GM10266 (cell line): ENCODE data around the gene FGG.
"Not testable (repeated sequence)": the region's sequence is repeated elsewhere in the genome, so short reads cannot be mapped to it uniquely, and the experiment has no call there.

Experiments
- DNase-seq: peaks from one replicate; pipeline ENCODE4 v3.0.0; 2012; ENCODE audit errors: extremely low spot score
- TF ChIP-seq, protein P1 (sequence below): IDR thresholded peaks from 2 replicates; pipeline ENCODE4 v1.5.1; 2012; ENCODE audit warnings: mild to moderate bottlenecking, low read depth; ENCODE audit not compliant: control insufficient read depth, insufficient read depth; ENCODE audit errors: missing control alignments

Gene FGG

DNA sequence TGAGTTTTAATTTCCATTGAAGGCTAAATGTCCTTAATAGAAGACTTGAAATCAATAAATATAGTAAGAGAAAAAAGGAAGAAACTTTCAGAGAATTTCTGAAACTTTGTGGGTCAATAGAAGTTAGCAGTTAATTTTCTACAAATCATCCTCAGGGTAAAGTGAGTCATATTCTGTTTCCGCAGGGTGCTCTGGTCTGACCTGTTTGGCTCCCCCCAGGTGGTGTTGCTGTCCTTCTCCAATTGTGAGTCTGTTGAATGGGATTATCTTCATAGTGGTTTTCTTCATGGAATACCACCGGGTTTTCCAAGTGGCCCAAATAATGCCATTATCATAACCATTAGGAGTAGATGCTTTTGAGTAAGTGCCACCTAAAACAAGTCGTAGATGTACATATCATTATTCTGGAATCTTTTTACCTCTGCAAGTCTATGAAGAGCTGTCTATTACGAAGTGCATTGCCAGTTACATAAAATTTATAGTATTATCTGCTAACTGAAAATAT lies 7.7 kb downstream of the FGG start:
- no peak for DNase-seq
- TF ChIP-seq, protein P1, sequence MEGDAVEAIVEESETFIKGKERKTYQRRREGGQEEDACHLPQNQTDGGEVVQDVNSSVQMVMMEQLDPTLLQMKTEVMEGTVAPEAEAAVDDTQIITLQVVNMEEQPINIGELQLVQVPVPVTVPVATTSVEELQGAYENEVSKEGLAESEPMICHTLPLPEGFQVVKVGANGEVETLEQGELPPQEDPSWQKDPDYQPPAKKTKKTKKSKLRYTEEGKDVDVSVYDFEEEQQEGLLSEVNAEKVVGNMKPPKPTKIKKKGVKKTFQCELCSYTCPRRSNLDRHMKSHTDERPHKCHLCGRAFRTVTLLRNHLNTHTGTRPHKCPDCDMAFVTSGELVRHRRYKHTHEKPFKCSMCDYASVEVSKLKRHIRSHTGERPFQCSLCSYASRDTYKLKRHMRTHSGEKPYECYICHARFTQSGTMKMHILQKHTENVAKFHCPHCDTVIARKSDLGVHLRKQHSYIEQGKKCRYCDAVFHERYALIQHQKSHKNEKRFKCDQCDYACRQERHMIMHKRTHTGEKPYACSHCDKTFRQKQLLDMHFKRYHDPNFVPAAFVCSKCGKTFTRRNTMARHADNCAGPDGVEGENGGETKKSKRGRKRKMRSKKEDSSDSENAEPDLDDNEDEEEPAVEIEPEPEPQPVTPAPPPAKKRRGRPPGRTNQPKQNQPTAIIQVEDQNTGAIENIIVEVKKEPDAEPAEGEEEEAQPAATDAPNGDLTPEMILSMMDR, result no peak

DNA sequence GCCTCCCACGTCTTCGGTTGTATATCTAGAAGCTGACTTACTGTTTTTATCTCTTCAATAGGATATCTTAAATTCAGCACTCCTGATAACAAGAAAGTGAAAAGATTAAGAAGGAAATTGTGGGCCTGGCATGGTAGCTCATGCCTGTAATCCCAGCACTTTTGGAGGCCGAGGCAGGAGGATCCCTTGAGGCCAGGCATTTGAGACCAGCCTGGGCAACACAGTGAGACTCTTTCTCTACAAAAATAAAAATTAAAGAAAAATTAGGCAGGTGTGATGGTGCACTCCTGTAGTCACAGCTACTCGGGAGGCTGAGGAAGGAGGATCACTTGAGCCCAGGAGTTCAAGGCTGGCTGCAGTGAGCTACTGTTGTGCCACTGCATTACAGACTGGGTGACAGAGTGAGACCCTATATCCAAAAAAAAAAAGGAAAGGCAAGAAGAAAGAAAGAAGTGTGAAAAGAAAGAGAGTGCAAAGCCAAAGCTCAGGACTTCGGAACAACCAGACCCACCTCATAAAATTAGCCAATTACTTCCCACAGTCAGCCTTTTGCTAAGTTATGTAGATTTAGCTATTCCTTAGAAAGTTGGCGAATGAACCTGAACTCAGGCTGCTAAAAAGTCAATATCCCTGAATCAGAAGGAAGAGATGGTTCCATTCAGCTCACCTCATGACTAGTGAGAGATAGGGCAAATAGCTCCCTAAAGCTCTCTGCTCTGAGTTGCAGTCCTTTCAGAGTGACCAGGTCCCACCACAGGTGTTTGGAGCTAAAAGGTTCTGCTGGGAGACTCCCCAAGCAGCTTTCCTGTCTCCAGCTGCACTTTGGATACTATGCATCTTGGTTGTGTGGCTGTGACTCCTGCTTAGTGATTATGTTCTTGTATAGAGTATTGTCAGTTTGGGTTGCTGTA lies 9.2 kb downstream of the FGG start:
- DNase-seq, result no peak
- TF ChIP-seq, protein P1, result no peak

DNA sequence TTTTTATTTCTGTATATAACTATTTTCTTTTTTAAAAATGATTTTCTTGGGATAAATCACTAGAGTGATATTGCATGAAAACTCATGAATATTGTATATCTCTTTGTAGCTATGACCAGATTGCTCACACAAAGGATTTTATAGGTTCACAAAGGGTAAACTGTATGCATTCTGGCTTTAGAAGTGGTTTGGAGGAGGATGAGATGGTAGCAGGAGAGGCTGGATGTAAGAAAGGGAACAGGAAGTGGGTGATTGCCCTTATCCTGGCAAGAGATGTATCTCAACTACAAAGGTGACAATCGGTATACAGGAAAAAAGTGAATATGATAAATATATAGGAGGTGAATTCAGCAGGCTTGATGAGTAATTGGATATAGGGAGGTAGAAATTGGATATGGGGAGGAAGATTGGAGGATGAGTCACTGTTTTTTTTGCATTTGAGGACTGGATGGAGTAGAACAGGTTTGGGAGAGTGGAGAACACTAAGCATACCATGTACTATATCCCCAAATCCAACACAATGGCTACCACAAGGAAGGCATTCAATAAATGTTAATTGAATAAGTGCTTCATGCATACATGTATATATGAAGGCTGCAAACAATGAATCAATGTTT lies 9.9 kb downstream of the FGG start:
- TF ChIP-seq, protein P1, result no peak
- DNase-seq, result no peak

DNA sequence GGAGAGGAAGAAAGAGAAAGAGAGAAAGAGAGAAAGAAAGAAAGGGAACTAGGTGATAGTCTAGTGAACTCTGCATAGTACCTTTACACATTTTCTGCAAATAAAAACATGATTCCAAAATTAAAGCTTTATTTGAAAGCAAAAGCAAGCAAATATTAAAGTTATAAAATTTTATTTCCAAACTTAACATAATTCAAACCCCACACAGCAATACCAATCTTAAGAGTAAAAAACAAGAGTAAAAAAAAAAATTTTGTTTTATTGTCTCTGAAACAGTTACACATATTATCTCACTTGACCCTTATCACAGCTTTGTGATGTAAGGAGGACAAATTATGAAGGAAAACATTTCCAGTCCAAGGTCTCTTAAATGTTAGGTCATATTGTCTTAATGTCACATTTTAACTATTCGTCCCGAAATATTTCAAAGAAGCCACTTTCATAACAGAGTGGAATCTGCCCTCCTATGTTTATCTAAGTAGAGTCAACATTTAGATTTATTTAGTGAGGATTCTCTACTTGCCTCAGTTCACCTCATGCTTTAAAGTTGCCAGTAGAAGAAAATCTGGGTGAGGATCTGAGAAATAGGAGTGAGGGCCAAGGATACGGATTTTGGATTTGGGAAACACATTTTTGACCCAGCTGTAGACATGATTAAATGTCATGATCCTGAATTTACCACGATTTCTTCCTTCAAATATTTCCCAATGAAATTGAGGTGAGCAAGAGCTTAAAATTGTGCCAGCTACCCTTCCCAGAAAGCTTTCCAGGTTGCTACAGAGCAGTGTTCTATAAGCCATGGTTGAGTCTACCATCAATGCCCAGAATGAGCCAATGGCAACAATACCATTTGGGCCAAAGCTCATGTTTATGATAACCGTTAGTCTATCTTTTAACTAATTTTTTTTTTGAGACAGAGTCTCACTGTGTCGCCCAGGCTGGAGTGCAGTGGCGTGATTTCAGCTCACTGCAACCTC lies 14.4 kb downstream of the FGG start:
- no peak for DNase-seq
- TF ChIP-seq, protein P1, result no peak

DNA sequence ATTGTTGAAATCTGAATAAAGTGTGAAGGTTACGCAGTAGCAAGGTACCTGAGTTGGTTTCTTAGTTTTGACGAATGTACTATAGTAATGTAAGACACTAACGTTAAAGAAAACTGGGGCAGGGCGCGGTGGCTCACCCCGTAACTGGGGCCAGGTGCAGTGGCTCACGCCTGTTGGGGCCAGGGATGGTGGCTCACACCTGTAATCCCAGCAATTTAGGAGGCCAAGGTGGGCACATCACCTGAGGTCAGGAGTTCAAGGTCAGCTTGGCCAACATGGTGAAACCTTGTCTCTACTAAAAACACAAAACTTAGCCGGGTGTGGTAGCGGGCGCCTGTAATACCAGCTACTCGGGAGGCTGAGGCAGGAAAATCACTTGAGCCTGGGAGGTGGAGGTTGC lies 15.2 kb downstream of the FGG start:
- DNase-seq, result not testable (repeated sequence)

DNA sequence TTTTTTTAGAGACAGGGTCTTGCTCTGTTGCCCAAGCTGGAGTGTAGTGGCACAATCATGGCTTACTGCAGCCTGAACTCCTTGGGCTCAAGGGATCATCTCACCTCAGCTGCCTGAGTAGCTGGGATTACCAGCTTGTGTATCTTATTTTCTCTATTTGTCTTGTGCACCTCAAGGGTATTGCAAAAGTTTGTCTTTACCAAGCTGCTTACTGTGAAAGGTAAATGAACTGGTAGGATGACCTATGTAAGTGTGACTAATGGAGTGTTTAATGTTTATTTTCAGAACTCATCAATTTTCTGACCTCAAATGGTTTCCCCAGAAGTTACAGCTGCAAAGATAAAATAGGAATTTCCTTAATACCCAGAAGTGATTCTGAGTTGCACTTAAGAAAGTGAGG lies 16.6 kb downstream of the FGG start:
- no peak for DNase-seq
- TF ChIP-seq, protein P1, result no peak

DNA sequence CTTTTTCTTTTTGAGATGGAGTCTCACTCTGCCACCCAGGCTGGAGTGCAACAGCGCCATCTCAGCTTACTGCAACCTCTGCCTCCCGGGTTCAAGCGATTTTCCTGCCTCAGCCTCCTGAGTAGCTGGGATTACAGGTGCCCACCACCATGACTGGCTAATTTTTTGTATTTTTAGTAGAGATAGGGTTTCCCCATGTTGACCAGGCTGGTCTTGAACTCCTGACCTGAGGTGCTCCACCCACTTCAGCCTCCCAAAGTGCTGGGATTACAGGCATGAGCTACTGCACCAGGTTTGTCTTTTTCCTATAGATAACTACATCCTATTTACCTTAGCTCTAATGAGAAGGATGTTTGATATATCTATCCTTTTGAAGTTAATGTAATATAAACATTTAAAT lies 18.1 kb downstream of the FGG start:
- DNase-seq, result not testable (repeated sequence)
